Raji (cell line): Measurements from ENCODE around the gene VAV2.

ENCODE experiments used
- POLR2A ChIP-seq: IDR thresholded peaks from 2 replicates; pipeline ENCODE4 v1.6.1; 2011; ENCODE audit warnings: low read depth, low read length, control low read depth; ENCODE audit not compliant: insufficient read depth

Gene VAV2

GRCh38 chr9:133855802-133856521, 136.2 kb downstream of the VAV2 start:
- TF ChIP-seq POLR2A, result no peak

- no peak for TF ChIP-seq POLR2A
These were observed 136.8 kb downstream of the VAV2 start for GRCh38 chr9:133855371-133855770.

- TF ChIP-seq POLR2A, result no peak
These were observed 137.4 kb downstream of the VAV2 start for GRCh38 chr9:133854765-133855164.

GRCh38 chr9:133854048-133854447, 138.1 kb downstream of the VAV2 start:
- TF ChIP-seq POLR2A, result no peak

GRCh38 chr9:133853331-133853730, 138.8 kb downstream of the VAV2 start:
- TF ChIP-seq POLR2A, result no peak

GRCh38 chr9:133852431-133852830, 139.7 kb downstream of the VAV2 start:
- TF ChIP-seq POLR2A, result no peak

- no peak for TF ChIP-seq POLR2A
These were observed 140.4 kb downstream of the VAV2 start for GRCh38 chr9:133851693-133852092.

- no peak for TF ChIP-seq POLR2A
These were observed 141.2 kb downstream of the VAV2 start for GRCh38 chr9:133850937-133851336.

- TF ChIP-seq POLR2A, result no peak
These were observed 142.0 kb downstream of the VAV2 start for GRCh38 chr9:133850161-133850560.

GRCh38 chr9:133849110-133849670, 142.9 kb downstream of the VAV2 start:
- TF ChIP-seq POLR2A, result no peak

GRCh38 chr9:133848471-133849109, 143.5 kb downstream of the VAV2 start:
- TF ChIP-seq POLR2A, result no peak

- no peak for TF ChIP-seq POLR2A
These were observed 145.5 kb downstream of the VAV2 start for GRCh38 chr9:133846483-133847090.

- TF ChIP-seq POLR2A, result no peak
These were observed 146.7 kb downstream of the VAV2 start for GRCh38 chr9:133845440-133845839.

- TF ChIP-seq POLR2A, result no peak
These were observed 147.2 kb downstream of the VAV2 start for GRCh38 chr9:133844881-133845410.

GRCh38 chr9:133844398-133844784, 147.7 kb downstream of the VAV2 start:
- TF ChIP-seq POLR2A, result no peak
